ENCODE results near the gene CRTAC1.

Gene CRTAC1

DNA sequence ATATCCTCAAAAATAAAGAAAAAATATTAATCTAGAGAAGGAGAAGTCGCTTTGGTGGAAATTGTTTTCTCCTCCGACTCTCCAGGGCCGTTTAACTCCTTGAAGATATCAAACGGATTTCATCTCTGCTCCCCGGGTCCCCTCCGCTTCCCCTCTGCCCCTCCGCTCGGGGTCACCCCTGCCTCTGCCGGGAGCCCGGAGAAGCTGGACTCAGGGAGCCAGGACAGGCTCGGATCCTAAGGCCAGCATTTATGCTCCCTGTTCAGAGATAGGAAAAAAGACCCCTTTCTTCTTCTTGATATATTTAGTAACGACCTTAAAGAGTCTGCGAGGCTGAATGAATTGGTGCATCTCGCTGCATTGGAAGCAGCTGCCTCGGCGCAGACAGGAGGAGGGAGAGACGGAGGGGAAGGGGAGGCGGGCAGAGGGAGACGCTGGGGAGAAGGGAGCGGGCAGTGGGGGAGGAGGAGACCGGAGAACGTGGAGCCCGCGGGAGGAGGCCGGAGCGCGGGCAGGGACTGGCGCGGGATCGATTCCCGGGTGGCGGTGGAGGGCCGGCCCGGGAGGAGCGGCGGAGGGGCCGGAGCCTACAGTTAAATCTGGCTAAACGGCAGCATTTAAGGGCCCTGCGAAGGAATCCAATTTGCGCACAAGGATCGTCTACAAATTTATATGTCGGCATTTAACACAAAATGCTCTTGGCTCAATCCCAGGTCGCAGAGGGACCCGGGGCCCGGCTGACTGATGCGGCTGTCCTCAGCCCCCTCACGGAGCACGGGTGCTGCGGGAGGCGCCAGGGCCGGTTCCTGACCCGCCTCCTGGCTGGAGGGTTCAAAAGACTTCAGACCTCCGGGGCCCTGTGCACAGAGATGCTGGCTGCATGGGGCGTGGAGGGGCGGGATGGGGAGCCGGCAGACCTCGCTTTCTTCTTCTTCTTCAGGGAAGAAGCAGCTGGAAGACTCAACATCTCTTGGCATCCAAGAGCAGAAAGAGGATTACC is 55.6 kb downstream of the CRTAC1 start:
- no peak for DNase-seq

DNA sequence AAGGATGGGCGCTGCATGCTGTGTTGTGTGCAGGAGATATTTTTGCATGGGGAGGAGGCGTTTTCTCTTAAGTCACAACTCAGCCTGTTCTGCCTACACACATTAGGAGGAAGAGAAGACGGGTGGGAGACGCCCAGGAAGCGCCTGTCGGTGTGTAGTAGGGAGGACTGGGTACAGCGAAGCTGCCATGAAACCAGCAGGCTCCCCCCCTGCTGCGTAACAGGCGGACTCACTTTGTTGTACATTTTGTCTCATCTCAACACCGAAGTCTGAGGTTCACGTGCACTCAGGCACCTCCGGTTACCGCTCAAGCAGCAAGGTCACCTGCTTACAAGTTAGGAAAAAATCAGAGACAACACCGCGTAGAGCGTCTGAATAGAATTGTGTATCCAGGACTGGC is 56.3 kb downstream of the CRTAC1 start:
- no peak for DNase-seq

DNA sequence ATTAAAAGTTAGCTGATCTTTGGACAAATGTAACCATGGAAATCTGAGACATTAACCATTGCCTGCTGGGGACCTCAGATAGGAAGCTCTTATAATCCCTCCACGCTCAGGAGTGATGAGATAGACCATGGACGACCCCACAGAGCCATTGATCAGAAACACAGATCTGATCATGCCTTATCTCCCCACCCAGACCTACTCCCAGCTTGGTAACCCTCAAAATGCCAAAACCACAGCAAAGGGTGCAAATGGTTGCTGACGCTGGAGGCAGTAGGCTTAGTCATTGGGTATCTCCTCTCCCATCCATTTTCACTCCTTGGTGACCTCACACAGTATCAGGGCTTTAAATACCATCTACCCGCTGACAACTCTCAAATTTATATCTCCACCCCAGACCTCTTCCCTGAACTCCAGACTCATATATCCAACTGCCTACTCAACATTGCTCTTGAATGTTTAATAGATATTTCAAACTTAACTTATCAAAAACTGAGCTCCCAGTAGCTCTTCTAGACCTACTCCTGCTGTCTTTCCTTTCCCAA is 60.8 kb downstream of the CRTAC1 start:
- DNase-seq: no peak

DNA sequence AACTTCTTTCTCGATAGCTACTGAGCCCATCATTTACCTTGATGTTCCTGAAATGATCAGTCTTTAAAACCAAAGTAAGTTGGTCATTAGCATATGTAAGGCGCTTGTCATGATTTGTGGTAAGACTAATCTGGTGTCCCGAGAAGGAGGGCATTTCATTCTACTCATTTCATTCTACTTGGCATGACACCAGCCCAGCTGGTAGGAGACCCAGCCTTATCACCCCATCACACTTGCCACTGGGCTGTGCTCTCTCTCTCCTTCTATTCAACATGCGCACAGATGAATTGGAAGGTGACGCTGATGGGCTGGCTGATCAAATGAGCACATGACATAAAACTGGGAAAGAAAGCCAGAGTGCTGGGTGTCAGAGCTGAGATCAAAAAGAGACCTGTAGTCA is 65.7 kb downstream of the CRTAC1 start:
- DNase-seq: no peak

DNA sequence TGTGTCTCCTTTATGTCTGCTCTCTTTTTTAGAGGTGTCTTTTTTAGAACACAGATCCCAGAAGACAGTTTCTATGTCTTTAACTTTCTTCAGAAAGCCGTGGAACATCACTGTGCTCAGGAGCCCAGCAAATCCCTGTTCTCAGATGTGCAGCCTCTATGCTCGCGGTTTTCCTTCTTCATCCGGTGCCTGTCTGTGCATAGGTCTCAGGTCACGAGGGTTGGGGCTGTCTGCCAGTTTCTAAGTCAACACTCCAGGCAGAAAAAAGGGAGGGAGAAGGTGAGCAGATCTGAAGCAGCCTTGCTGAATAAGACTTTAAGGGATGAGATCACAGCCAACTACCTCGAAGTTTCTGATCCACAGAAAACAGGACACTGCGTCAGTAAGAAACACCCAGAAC is 68.5 kb downstream of the CRTAC1 start:
- no peak for DNase-seq

DNA sequence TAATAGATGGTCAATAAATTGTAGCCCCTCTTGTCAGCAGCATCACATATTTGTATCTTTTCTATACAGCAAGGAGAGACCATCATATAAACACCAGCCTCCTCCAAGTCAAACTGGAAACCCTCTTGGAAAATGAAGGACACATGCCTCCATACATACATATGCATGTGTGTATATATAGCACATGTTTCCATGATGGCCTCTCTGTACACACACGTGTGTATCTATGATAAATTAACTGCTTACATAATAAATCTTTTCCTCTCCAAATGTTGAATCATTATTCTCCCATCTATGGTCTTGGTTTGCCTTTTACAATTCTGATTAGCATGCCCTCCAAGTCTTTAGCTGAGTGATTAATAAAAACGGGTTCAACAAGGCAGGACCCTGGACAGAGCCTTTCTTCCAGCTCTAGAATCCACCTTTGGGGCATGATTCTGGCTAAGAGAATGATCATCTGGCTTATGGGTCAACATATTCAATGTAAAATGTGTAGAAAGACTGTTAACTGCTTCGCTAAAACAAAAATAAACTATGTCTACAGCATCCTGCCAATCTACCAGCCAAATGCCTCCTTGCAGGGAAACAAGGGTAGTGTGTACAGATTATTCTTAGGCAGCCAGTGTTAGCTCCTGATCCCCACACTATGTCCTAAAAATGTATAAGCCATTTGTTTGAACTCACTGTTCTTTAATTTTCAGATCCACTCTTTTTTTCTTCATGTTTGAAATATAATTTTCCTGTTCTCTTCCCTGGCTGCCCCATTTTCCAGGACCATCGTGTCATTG is 70.0 kb downstream of the CRTAC1 start:
- no peak for DNase-seq

DNA sequence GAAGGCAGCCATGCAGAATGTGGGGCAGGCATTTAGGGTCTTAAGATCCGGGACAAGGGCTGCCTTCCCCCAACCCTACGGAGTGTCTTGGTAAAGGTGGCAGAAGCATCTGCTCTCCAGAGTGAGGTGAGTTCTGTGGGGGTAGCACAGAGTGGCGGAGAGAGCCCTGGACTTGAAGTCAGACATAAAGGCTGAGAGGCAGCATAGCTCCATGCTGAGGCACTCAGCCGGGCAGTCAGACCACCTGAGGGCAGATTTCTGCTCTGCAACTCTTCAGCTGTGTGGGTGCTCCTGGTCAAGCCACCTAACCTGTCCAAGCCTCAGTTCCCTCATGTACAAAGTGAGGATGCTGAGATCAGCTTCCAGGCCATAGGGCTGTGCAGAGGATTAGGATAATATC is 81.0 kb downstream of the CRTAC1 start:
- no peak for DNase-seq

DNA sequence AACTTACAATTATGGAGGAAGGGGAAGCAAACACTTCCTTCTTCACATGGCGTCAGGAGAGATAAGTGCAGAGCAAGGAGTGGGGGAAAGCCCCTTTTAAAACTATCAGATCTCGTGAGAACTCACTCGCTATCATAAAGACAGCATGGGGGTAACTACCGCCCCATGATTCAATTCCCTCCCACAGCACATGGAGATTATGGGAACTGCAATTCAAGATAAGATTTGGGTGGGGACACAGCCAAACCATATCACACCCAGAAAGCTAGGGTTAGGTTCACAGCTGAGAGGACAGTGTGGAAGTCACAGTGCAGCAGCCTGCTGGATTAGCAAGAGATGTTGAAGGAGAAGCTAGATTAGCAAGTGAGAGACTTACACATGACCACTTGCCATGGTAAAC is 81.6 kb downstream of the CRTAC1 start:
- DNase-seq: no peak

DNA sequence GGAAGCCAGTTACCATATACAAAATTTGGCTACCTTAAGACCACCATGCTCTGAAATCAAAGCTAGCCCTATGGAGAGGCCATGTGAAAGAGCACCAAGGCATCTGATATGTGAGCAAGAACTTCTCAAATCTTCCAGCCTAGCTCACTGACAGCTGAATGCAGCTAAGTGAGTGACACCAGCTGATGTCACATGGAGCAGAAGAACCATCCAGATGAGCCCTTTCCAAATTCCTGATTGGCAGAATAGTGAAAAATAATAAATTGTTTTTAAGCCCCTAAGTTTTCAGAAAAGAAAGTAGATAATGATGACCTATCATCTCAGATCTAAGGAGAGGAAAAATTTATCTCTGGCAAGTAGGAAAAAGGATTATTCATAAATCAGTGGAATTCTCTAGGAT is 85.6 kb downstream of the CRTAC1 start:
- no peak for DNase-seq

DNA sequence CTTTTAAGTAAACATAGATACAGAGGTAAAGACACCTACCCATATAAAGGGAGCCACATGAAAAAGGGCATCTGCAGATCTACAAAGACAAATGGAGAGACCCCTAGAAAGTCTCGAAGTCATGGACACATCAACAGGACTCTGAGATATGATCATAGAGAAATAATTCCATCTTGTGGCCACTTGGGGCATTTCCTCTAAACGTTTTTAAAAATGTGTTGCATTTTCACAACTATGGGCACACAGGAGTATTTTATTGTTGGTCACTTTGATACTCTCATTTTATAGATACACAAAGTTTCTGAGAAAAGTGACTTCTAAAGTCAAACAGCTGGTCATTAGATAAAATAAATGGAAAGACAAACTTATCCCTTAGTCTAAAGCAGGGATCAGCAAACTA is 87.1 kb downstream of the CRTAC1 start:
- DNase-seq: no peak

DNA sequence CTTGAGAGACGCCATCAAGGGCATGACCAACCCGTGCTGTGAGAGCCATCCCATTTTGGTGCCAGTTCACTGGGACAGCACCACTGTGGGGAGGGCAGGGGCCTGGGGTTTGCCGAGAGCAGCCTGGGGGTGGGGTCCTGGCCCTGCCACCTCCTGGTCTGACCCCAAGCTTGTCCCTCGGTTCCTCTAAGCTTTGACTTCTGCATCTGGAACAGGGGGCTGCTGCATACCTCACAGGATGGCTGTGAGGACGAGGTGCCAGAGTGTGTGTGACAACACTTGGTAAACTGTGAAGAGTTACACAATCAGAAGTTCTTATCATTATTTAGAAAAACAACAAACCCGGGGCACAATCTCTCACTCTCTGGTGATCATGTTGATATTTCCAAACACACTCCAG is 89.9 kb downstream of the CRTAC1 start:
- no peak for DNase-seq

DNA sequence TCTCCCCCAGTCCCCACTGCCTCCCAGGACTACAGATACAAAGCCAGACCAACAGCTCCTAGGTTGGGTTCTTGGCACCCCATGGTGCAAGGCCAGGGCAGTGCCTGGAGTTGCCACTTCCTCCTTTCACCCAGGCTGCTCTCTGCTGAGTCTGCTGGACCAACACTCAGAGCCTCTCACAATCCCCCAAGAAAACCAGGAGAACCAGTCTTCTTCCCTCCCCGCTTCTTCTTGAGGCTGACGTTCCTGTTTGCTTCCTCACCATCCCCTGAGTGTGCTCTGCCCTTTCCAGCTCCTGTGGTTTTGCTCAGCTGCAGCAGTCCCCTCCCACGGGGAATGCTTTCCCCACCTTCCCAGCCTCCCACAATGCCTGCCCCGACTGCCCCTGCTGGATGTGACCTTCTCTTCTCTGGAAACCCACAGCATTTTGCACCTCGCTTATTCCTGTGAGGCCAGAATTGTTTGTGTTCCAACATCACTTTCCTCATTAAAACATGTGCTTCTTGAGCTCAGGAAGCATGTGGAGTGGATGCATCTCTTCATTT is 90.9 kb downstream of the CRTAC1 start:
- peak in 1 of 4 experiments; percentile 5 for DNase-seq

DNA sequence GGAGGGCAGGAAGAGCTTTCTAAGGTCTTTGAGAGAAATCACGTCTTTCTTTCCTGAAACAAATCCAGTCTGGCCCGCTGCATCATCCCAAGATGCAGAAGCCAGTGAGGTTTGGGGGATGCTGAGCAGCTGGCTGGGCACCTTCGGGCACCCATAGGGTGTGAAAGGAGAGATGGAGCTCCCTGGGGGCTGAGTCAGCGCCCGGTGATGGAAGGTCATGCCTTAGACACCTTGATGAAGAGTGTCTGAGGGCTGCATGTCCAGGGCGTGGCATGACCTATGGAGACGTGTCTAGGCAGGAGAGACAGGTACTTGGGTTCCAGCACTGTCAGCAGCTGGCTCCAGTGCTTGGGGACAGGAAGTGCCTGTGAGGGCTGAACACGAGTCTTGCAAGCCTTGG is 92.5 kb downstream of the CRTAC1 start:
- DNase-seq: no peak

DNA sequence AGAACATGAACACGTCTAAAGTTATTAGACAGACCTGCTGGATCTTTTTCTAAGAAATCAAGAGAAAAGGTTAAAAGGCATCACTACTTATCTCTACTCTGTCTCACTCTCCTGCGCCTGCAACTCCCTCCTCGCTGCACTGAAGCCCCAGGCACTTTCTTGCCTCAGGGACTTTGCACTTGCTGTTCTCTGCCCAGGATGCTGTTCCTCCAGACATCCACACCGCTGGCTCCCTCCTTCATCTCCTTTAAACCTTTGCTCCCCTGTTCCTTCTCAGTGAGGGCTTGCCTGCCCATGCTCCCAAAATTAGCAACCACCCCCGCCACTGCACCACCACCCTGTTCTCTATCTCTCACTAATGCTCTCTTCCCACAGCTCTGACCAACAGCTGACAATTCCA is 93.4 kb downstream of the CRTAC1 start:
- DNase-seq: no peak

DNA sequence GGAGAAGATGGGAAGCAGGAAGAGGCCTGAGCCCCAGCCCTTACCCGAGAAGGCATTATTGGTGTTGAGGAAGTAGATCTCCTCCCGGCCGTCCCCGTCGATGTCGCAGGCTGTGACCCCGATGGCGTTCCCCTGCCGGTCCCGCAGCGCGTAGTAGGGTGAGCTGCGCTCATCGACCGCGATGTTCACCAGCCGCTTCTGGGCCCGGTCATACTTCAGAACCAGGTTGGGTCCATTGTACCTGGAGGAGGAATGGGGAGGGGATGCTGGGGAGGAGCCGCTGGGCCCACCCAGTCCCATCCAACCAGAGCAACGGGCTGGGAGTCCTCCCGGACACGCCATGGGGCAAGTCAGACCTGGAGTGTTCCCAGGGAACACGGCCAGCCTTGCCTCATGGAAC is 94.3 kb downstream of the CRTAC1 start:
- no peak for DNase-seq

DNA sequence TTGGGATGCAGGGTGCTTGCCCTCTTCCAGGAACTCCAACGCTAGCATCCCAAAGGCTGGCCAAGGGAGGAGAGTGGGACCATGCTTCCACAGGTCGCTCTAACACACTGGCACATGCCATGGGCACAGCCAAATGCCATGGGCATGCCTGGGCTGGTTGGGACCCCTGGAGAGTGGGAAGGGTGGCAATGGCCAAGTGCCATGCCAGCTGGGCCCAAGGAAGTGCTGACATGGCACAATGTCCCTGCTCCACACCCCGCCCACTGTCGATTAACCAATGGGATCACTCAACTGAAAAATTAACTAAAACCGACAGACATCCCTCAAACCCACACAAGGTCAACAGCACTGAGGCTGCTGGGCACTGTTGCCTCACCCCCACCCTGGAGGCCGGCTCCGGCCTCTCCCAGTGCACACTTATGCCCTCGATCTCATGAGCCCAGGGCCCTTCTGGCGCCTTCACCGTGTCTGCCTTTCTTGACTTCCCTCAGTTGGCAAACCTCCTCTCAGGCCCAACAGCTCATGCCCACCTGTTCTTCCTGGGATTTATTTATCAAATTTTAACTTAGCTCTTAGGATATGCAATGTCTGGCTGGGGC is 97.4 kb downstream of the CRTAC1 start:
- no peak for DNase-seq

DNA sequence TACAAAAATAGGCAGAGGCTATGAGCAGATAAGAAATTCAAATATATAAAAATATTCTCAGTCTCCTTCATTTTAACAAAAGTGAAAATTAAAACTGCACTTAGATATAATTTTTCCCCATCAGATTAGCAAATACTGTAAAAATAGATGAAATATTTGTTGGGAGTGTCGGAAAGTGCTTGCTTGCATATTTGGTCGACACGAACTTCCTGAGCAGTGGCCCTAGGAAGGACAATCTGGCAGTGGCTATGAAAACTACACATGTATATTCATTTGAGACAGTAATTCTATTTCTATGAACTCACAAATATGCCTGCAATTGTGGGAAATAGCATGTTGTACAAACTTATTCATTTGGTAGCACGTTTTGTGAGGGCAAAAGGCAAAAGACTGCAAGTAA is 99.4 kb downstream of the CRTAC1 start:
- no peak for DNase-seq

DNA sequence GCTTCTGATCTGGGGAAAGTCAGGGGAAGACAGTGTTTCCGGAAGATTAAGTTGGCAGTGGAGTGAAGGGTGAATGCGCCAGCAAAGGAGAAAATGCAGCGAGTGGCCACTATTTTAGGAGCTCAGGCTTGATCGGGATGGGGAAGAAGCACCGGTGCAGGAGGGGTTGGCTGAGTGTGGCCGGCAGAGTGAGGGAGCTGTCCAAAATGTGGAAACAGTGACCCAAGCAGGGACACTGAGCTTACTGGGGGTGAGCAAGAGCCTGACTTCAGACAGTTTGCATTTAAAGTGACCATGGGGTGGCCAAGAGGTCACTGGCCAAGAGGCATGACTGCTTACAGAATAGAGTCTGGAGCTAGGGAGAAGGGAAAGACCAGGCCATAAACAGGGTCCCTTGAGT is 101.5 kb downstream of the CRTAC1 start:
- DNase-seq: no peak

DNA sequence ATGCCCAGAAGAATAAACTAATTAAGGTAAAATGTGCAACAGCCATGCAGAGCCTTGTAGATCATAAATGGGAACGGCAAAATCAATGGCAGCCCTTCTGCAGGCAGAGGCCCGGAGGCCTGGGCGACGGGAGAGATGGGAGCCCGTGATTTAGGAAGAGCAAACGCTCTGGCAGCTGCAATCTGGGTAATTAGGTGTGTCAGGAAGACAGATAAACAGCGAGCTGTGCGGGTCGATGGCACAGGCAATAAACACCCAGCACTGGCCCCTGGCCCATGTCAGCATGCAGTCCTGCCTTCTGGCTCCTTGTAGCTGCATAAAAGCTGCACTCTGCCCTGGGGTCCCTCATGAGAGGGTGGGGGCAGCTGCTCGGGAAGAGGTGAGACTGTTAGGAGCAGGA is 102.8 kb downstream of the CRTAC1 start:
- no peak for DNase-seq

DNA sequence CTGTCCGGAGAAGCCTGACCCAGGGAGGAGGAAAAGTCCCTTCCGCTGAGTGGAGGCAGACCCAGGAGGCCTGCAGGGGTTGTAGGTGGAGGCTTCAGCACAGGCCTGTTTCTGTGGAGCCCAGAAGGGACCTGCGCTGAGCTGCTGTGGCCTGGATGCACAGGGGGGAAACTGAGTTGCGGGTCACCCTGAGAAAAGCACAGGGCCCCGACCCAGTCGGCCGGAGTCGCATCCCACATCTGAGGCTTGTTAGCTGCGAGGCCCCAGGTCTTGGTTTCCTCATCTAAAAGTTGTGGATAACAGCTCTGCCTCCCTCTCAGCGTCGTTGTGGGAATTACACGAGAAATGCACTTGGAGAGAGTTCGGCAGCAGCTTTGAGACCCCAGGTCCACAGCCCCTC is 104.4 kb downstream of the CRTAC1 start:
- no peak for DNase-seq

DNA sequence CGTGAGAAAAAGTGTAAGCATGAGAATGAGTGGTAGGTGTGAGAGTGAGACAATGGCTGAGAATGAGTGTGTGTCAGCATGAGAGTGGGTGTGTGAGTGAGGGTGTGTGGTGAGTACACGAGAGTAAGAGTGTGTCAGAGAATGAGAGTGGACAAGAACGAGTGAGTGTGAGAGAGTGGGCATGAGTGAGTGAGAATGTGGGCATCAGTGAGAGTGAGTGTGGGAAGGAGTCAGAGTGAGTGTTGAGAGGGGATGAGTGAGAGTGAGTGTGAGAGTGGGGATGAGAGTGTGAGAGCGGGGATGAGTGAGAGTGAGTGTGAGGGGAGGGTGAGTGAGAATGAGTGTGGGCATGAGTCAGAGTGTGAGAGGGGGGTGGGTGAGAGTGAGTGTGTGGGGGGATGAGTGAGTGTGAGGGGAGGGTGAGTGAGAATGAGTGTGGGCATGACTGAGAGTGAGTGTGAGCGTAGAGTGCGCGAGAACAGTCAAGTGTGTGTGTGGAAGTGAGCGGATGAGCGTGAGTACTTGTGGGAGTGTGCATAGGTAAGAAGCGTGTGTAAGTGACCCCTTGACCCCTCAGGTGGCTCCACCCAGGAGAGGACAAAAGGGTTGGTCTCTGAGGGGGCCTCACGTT is 105.0 kb downstream of the CRTAC1 start:
- DNase-seq: no peak

DNA sequence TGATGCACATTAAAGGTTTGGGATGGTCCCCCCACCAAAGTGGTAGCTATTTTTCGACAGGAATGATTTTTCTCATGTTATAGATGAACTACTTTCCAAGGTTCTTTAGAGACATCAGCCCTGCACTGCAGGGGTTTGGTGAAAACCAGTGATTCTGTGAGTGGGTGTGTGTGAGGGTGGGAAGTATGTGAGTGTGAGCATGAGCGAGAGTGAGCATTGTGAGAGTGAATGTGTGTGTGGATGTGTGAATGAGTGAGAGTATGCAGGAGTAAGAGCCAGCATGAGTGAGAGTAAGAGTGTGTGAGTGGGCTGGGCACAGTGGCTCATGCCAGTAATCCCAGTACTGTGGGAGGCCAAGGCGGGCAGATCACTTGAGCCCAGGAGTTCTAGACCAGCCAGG is 105.7 kb downstream of the CRTAC1 start:
- no peak for DNase-seq

Data from suppressor macrophage (primary cell).